Measurements from ENCODE around the gene P2RX5.

The P2RX5 gene

GRCh38 chr17:3678821-3679530 is 17.0 kb downstream of the P2RX5 start:
- DNase-seq, result no peak

DNA sequence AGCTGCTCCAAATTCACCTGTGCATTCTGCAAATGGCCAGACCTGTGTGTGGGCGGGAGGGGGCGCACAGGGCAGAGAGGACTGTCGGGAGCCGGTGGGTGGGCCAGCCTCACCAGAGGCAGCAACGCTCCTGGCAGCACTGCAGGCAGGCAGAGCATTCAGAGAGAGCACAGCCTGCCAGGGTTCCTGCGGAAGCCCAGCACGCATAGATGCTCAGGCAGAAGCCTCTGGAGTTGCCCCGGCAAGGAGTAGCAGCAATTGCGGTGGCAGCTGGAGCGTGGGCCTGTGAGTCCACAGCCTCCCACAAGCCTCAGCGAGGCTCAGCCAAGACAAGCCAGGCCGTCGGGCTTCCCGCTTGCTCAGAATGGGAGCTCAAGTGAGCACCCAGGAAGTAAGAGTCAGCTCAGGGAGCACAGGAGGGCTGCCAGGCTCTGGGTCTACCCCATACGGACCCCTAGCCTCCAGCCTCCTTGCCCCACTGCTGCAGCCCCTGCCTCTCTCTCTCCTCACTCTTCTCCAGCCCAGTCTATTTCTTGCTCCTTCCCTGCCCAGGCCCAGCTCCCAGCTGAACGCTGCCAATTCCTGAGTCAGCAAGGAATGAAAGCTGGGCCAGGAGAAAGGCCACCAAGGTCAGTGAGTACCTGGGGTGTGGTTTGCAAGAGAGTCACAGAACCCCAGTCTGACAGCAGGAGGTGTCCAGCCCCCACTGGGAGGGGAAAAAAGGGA is 17.7 kb downstream of the P2RX5 start:
- DNase-seq, result no peak

DNA sequence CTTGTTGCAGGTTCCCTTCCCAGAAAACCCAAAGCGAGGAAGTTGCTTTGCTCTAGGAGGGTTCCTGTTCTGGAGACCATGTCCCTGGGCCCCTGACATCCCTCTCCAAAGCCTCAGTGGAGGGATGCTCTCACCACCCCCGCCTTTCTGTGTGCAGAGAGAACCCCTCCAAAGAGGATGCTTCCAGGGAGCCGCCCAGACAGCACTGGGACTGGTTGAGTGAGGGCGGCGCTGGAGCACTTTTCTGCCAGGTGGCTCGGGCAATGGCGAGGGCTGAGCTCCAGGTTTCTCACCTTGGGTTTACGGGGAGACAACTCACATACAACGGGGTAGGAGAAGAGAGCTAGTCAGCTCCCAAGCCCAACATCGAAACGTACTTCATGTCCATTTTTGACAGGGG is 20.1 kb downstream of the P2RX5 start:
- no peak for DNase-seq

DNA sequence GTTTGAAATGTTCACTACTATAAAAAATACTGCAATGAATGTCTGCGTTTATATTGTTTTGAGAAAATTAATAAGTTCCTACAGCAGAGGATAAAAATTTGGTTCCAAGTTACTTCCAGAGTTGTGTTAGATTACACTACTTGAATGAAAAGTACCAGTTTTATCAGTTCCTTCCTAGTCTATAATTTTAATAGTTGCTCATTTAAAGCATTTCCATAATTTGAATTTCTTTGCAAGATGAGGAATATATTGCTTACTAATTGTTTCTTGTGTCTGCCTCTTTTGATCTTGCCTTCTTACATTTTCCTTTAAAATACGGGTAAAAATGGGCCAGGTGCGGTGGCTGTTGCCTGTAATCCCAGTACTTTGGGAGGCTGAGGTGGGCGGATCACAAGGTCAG is 23.4 kb downstream of the P2RX5 start:
- no peak for DNase-seq

GRCh38 chr17:3669548-3669947 is 26.4 kb downstream of the P2RX5 start:
- no peak for DNase-seq

DNA sequence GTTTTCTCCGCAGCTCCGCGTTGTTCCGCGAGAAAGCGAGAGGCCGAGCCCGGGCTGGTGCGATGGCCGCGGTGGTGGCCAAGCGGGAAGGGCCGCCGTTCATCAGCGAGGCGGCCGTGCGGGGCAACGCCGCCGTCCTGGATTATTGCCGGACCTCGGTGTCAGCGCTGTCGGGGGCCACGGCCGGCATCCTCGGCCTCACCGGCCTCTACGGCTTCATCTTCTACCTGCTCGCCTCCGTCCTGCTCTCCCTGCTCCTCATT is 26.9 kb downstream of the P2RX5 start:
- DNase-seq, result no peak

DNA sequence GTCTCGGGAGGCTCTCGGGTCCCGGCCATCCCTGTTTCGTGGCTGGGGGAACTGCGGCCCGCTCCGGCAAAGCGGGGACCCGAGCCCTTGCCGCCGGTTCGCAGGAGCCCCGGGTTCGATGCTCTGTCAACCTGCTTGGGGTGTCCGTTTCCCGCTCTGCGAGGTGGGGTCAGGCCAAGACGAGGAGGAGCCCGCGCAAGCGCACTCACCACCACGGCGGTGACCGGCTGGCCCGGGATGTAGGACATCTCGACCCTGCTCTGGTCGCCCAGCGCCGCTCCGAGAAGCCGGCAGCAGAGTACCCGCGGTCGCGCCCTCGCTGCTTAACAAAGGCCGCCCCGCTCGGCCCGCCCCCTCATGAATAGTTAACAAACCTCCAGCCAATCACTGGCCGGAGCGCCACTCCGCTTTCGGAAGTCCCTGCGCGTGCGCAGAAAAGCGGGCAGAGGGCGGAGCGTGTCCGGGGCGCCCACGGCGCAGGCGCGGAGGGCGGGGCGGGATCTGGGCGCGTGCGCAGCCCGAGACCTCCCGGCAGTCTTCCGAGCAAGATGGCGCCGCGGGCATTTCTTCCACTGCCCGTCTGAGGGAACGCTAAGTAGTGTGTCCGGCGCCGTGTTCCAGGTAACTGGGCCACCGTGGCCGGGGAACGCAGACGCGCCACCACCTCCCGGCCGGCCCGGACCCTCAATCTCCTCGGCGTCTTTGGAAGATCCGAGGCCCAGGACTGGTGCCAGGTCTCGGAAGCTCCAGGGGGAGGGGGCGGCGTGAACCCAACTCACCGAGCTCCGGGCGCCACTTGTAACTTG is 27.5 kb downstream of the P2RX5 start, which contains the start of the genes EMC6 and TAX1BP3:
EMC6 (plus strand) TSS at position 534 of the 806 bp plus-strand sequence. CDS start 335 bp downstream, outside the sequence.
TAX1BP3 (minus strand) TSS at position 300 of the 806 bp plus-strand sequence; CDS start at position 248, 52 bp downstream.
- DNase-seq, result peak; percentile 98

DNA sequence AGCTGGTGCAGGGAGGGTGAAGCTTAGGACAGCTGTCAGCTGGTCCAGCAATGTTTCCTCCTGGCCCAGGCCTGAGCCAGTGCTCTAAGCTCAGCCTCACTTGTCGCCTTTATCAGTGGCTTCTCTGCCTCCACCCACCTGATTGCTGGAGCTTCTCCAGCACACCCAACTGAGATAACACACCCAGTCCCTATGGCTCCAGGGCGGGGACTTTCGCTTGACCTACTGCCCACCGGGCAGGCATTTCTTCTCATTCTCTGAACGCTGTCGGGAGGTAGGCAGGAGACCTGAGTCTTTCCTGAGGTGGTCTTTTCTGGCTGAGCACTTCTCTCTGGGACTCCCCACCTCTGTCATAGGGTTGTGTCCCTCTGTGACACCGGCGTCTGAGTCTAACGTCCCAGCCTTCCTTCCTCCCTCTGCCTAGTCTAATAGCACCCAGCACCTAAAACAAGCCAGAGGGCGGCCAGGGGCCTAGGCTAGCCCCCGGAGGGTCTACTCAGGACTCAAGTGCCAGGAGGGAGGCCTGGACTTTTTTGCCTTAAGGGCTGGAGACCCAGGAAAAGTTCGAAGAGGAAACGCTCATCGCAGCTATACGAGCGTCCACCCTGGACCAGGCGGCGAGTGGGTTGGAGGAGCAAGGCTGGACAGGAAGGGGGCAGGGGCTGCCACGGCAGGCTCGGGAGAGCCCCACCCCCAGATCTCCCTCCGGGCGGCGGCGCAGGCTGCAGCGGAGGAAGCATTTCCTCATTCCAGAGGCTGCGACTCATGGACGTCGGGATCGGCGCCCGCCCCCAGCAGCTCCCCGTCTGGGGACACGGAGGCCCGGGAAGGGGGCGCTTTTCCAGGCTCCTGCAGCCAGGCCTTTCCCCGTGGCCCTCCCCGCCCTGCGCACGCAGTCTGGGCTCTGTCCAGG is 28.3 kb downstream of the P2RX5 start:
- peak; percentile 12 for DNase-seq

- no peak for DNase-seq
These were observed 29.4 kb downstream of the P2RX5 start for GRCh38 chr17:3666516-3666915.

DNA sequence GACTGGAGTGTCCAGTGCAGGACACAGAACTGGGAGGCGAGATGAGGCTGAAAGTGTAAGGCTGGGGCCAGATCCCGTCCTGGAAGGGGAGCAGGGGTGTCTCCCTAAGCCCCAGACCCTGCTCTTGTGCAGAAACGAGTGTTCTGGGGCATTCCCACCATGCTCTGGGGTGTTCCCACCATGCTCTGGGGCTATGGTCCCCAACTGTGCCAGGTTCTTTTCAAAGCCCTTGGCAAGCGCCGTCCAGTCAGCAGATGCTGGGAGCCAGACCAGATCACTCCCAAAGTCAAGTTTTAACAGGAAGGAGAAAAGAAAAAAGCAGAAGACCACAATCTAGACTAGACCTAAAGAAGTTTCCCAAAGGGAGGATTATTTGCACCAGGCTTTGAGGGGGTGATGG is 30.1 kb downstream of the P2RX5 start:
- DNase-seq, result no peak

DNA sequence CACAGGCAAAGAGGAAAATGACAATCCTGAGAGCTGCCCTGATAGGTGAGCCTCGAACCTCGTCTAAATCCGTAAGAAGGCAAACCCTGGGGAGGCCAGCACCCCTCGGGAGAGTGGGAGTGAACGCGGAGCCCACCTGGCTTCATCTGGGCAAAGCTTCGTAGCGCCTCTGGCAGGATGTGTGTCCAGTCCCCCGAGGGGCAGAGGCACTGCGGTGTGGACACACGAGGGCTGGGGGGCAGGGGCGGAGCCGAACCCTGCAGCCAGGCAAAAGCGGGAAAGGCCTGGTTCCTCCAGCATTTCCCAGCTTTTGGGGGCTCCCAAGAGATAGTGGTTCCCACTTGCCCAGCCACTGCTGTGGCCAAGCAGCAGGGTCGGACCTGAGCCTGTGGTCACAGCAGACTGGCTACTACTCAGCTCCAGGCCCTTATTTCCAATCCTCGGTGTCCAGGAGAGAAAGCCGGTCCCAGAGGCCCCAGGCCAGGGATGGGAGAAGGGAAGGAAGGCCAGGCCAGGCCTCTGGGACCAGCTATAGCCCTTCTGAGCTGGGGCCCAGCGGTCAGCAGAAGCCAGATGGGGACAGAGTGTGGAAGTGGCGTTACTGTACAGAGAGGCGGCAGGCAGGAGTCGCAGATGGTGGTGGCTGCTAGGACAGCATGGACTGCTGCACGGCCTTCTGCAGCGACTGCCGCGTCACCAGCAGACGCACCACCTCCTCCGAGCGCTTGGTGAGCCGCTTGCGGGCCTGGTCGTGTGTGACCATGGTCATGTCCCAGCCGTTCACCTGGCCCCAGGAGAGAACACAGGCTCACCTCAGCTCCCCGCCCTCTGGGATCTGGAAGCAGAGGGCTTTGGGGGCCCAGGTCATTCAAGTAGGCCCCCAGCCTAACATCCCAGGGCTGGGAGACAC is 32.6 kb downstream of the P2RX5 start:
- no peak for DNase-seq

GRCh38 chr17:3660311-3660891 is 35.6 kb downstream of the P2RX5 start:
- no peak for DNase-seq

DNA sequence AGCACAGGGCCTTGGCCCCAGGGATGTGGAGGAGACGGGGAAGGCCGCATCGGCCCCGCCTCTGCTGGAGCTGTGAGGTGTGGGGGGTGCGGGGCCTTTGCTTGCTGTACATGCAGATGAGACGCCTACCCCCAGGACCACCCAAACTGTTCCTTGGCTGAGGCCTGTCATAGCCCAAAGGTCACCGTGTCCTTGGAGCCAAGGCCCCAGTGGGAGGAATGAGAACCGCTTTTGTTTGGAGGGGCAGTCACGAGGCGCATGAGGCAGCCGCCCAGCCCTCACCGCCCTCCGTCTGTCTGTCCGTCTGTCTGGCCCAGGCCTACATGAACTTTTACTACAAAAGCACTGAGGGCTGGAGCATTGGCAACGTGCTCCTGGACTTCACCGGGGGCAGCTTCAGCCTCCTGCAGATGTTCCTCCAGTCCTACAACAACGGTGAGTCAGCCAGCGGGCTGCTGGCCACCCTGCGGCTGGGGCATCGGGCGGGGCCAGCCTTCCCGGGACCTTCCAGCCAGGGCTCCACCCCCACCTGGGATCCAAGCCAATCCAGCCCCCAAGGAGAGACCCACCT is 36.3 kb downstream of the P2RX5 start:
- DNase-seq, result no peak

GRCh38 chr17:3658784-3659449 is 37.0 kb downstream of the P2RX5 start:
- no peak for DNase-seq

DNA sequence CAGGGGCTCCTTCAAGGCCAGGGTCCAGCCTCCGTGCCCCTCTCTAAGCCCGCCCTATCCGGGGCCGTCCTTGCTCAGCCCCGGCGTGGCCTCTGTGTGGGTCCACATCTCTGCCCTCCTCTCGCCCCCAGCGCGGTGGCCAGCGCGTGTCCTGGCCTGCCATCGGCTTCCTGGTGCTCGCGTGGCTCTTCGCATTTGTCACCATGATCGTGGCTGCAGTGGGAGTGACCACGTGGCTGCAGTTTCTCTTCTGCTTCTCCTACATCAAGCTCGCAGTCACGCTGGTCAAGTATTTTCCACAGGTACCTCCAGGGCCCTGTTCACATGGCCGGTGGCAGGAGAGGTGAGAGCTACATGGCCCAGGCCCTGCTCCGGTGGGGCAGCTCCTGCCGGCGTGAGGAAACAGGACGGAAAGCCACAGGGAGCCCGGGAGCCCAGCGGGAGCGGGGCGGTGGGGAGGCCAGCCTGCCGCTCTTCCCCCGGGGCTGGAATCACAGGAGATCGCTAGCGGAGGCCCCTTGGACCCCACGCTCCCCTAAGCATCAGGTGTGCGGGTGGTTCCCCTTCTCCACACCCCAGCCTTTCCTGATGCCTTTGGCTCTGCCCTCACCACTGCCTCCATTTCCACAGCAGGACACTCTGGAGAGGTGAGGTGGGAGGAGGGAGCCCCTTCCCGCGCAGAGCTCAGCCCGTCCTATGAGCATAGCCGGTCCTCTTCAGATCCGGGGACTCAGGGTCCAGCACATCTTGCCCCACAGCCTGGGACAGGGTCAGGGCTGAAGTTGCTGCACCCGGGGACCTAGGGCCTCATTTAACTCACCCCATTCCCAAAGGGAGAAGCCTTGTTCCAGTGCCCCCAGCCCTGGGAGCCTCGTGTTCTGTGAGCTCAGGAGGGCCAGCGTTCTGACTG is 37.8 kb downstream of the P2RX5 start:
- DNase-seq, result no peak

DNA sequence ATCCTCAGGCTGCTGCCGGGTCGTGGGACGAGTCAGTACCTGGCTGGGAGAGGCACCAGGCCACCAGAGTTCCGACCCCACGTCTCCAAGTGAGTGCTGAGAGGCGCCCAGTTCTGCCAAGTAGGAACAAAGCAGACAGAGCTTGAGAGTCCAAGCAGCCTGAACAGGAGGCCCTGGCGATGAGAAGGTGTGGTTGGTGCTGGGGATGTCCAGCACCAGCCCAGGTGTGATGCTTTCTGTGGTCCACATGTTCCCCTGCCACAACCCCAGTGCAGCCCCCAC is 38.4 kb downstream of the P2RX5 start:
- no peak for DNase-seq

- no peak for DNase-seq
These were observed 39.0 kb downstream of the P2RX5 start for GRCh38 chr17:3656755-3657587.

- no peak for DNase-seq
These were observed 39.6 kb downstream of the P2RX5 start for GRCh38 chr17:3656353-3656752.

Measured in activated naive CD4-positive, alpha-beta T cell treated with Interleukin-2 at 50 U/mL for 16 hours (primary cell).